SU-DHL-6 (cell line): ENCODE data around the gene RASA1.

Source experiments
- H2AFZ ChIP-seq: fragments of 200-600 bp; sonication (generic); 2 replicates; pipeline ENCODE4 v1.6.1; 2014; ENCODE audit warnings: low read depth, mild to moderate bottlenecking, moderate library complexity, mixed read lengths, antibody characterized with exemption, low read length; ENCODE audit not compliant: severe bottlenecking
- H3F3A ChIP-seq: fragments of 200-600 bp; shearing (Covaris generic); 2 replicates; pipeline ENCODE4 v1.6.0; 2016; ENCODE audit warnings: antibody characterized with exemption, mild to moderate bottlenecking; ENCODE audit not compliant: insufficient read depth
- H3K27ac ChIP-seq: fragments of 200-600 bp; sonication (generic); 2 replicates; pipeline ENCODE4 v1.5.1; 2016; ENCODE audit warnings: low read depth, mild to moderate bottlenecking, low read length, moderate library complexity, mixed read lengths
- H3K27me3 ChIP-seq: fragments of 200-600 bp; sonication (generic), shearing (Covaris generic); 2 replicates; pipeline ENCODE4 v1.6.0; 2014; ENCODE audit warnings: mild to moderate bottlenecking, low read length
- H3K36me3 ChIP-seq: fragments of 200-600 bp; sonication (generic); 2 replicates; pipeline ENCODE4 v1.6.1; 2014; ENCODE audit warnings: mild to moderate bottlenecking, low read length, mixed read lengths
- H3K4me2 ChIP-seq: fragments of 300-600, 200-600 bp; shearing (Covaris generic), sonication (generic); 2 replicates; pipeline ENCODE4 v1.6.0; 2014; ENCODE audit warnings: low read length, low read depth, mild to moderate bottlenecking; ENCODE audit not compliant: poor library complexity, severe bottlenecking
- H3K4me3 ChIP-seq: fragments of 200-600 bp; sonication (generic); 2 replicates; pipeline ENCODE4 v1.5.1; 2014; ENCODE audit warnings: antibody characterized with exemption, low read length, mild to moderate bottlenecking, mixed read lengths; ENCODE audit not compliant: insufficient read depth, poor library complexity, severe bottlenecking
- H3K79me2 ChIP-seq: fragments of 200-600 bp; sonication (generic); 2 replicates; pipeline ENCODE4 v1.6.1; 2014; ENCODE audit warnings: mild to moderate bottlenecking, low read length, moderate library complexity; ENCODE audit not compliant: insufficient read depth
- H3K9ac ChIP-seq: fragments of 200-600 bp; sonication (generic); 2 replicates; pipeline ENCODE4 v1.7.0; 2014; ENCODE audit warnings: mild to moderate bottlenecking, low read length
- H3K9me2 ChIP-seq: fragments of 200-600 bp; sonication (generic); replicated peaks from 2 replicates; pipeline ENCODE4 v1.6.1; 2014; ENCODE audit warnings: low read length; ENCODE audit not compliant: insufficient read depth
- H3K9me3 ChIP-seq: fragments of 200-600 bp; sonication (generic); 2 replicates; pipeline ENCODE4 v1.6.1; 2014; ENCODE audit warnings: low read length, mixed read lengths; ENCODE audit not compliant: insufficient read depth
- H4K20me1 ChIP-seq: fragments of 200-600 bp; sonication (generic); 2 replicates; pipeline ENCODE4 v1.6.1; 2014; ENCODE audit warnings: low read depth, mild to moderate bottlenecking, antibody characterized with exemption, low read length, moderate library complexity, mixed read lengths
- CTCF ChIP-seq: fragments of 200-600 bp; sonication (generic); IDR thresholded peaks from one replicate; pipeline ENCODE4 v1.5.1; 2017; ENCODE audit warnings: antibody characterized with exemption, mild to moderate bottlenecking, low read length, moderate library complexity; ENCODE audit not compliant: insufficient read depth, poor library complexity, severe bottlenecking
- EZH2phosphoT487 ChIP-seq: fragments of 200-600 bp; sonication (generic), shearing (Covaris generic); conservative IDR thresholded peaks from 2 replicates; pipeline ENCODE4 v1.6.1; 2018; ENCODE audit warnings: mild to moderate bottlenecking, antibody characterized with exemption, low read length, moderate library complexity, mixed read lengths

Gene RASA1

GRCh38 chr5:87354496-87354895 lies 86.8 kb downstream of the RASA1 start:
- no peak for TF ChIP-seq CTCF
- H3K27me3 ChIP-seq: no peaks in the 10 kb centered on the region
- 0 out of 2 replicates have a peak, but pooled peaks cover 8% of the 10 kb centered on the region for H3F3A ChIP-seq
- peaks cover 18% of the 10 kb centered on the region; the same call in 1 of the 2 replicates for H3K36me3 ChIP-seq
- H3K79me2 ChIP-seq: no peaks in the 10 kb centered on the region
- no peak overlapping the region for H3K9ac ChIP-seq
- H3K9me2 ChIP-seq: no peaks in the 10 kb centered on the region
- H3K27ac ChIP-seq: no peak overlapping the region
- no peak overlapping the region for H2AFZ ChIP-seq
- no peaks in the 10 kb centered on the region for H3K9me3 ChIP-seq
- H4K20me1 ChIP-seq: no peaks in the 10 kb centered on the region
- H3K4me2 ChIP-seq: no peak overlapping the region
- H3K4me3 ChIP-seq: no peak overlapping the region

- Histone ChIP-seq H3K4me3 (no peak overlapping the region), H3F3A (peaks cover 8% of the 10 kb centered on the region; the same call in 1 of the 2 replicates), H3K9ac (no peak overlapping the region), H3K27me3 (no peaks in the 10 kb centered on the region), H4K20me1 (no peaks in the 10 kb centered on the region), H3K27ac (no peak overlapping the region), H3K9me2 (no peaks in the 10 kb centered on the region), H3K9me3 (no peaks in the 10 kb centered on the region), H3K36me3 (peaks cover 13% of the 10 kb centered on the region; the same call in 1 of the 2 replicates), H3K4me2 (no peak overlapping the region), H3K79me2 (no peaks in the 10 kb centered on the region), H2AFZ (no peak overlapping the region)
- no peak for TF ChIP-seq CTCF
- TF ChIP-seq EZH2phosphoT487: no peak
These were observed 91.4 kb downstream of the RASA1 start for GRCh38 chr5:87359106-87359505.

- H3K27ac ChIP-seq: no peak overlapping the region
- H3K27me3 ChIP-seq: no peaks in the 10 kb centered on the region
- no peaks in the 10 kb centered on the region for H3K9me2 ChIP-seq
- H3K9me3 ChIP-seq: no peaks in the 10 kb centered on the region
- peaks cover 8% of the 10 kb centered on the region; the same call in 1 of the 2 replicates for H3F3A ChIP-seq
- no peak overlapping the region for H3K4me3 ChIP-seq
- no peaks in the 10 kb centered on the region for H4K20me1 ChIP-seq
- H2AFZ ChIP-seq: no peak overlapping the region
- no peaks in the 10 kb centered on the region for H3K79me2 ChIP-seq
- TF ChIP-seq EZH2phosphoT487: no peak
- no peak for TF ChIP-seq CTCF
- peaks cover 22% of the 10 kb centered on the region; the same call in 1 of the 2 replicates for H3K36me3 ChIP-seq
- H3K4me2 ChIP-seq: no peak overlapping the region
- no peak overlapping the region for H3K9ac ChIP-seq
These were observed 92.4 kb downstream of the RASA1 start for GRCh38 chr5:87360132-87360531.
